GM12878 (cell line): ENCODE data around the gene ABHD14A. TPM values are rescaled to one million over a fixed set of nuclear protein-coding genes. Genes with fewer than 3 reads are reported as not detected.
A peak's percentile ranks its signal among the peaks of the same experiment; 100 is the strongest.

Source experiments
- ATAC-seq: fragments of 200-7000 bp; cut with Tn5 transposase; 3 replicates; pipeline ENCODE4 v1.9.1; 2020; ENCODE audit warnings: mild to moderate bottlenecking, moderate library complexity
- BruUV-seq: library from RNA; stranded (reverse); fragments of 400-500 nt; replicated peaks from 2 replicates; lab custom pipeline; 2021; lab: Mats Ljungman, UMichigan
- CTCF ChIA-PET: fragments of 300-600 bp; sonication (Branson Sonifier 250); formaldehyde crosslinking; extraction: SDS; loops from one replicate; lab custom pipeline; 2021; ENCODE audit warnings: inconsistent platforms; lab: Yijun Ruan, JAX
- POLR2A ChIA-PET: fragments of 350-600 bp; formaldehyde crosslinking; extraction: SDS; loops from one replicate; lab custom pipeline; 2021; ENCODE audit warnings: inconsistent platforms; lab: Charles Lee
- RAD21 ChIA-PET: fragments of 300-600 bp; sonication (Branson Sonifier 250); formaldehyde crosslinking; loops from one replicate; lab custom pipeline; 2023; ENCODE audit warnings: antibody characterized with exemption; ENCODE audit not compliant: unreplicated experiment; lab: Charles Lee
- SMC1A ChIA-PET: fragments of 300-600 bp; sonication (Branson Sonifier 250); formaldehyde crosslinking; loops from one replicate; lab custom pipeline; 2023; ENCODE audit not compliant: unreplicated experiment, uncharacterized antibody; lab: Charles Lee
- DNase-seq: peaks from one replicate; pipeline ENCODE4 v3.0.0-alpha.2; 2011; ENCODE audit warnings: low read depth, low spot score
- FAIRE-seq: peaks from 3 replicates; lab custom pipeline; 2011; peaks lifted over from hg19 to GRCh38; lab: Jason Lieb, UNC
- H2AFZ ChIP-seq: 2 replicates; pipeline ENCODE4 v1.6.0; 2011; ENCODE audit warnings: low read depth, low read length, control low read depth; ENCODE audit not compliant: control insufficient read depth
- H3K27ac ChIP-seq: 2 replicates; pipeline ENCODE4 v1.5.1; 2011; ENCODE audit warnings: control low read depth; ENCODE audit not compliant: control insufficient read depth, insufficient read depth
- H3K27me3 ChIP-seq, 2 experiments: replicated peaks in 1 of 2; 2 replicates each; pipeline versions ENCODE4 v1.6.0 to v1.6.1; 2011; ENCODE audit warnings: low read length in 1 of 2; ENCODE audit not compliant: control insufficient read depth in 2 of 2, insufficient read depth in 2 of 2
- H3K36me3 ChIP-seq, 2 experiments: 2 replicates each; pipeline ENCODE4 v1.5.1; 2011; ENCODE audit warnings: low read length in 1 of 2; ENCODE audit not compliant: control insufficient read depth in 2 of 2, insufficient read depth in 2 of 2
- H3K4me1 ChIP-seq: 2 replicates; pipeline ENCODE4 v1.6.1; 2011; ENCODE audit warnings: mild to moderate bottlenecking, low read length, moderate library complexity, mixed read lengths; ENCODE audit not compliant: control insufficient read depth, insufficient read depth
- H3K4me2 ChIP-seq: 2 replicates; pipeline ENCODE4 v1.6.0; 2011; ENCODE audit warnings: control low read depth; ENCODE audit not compliant: control insufficient read depth, insufficient read depth
- H3K4me3 ChIP-seq: fragments of 200-600 bp; sonication (generic); 2 replicates; pipeline ENCODE4 v1.5.1; 2016
- H3K79me2 ChIP-seq: 2 replicates; pipeline ENCODE4 v1.6.0; 2011; ENCODE audit warnings: low read length; ENCODE audit not compliant: control insufficient read depth, insufficient read depth
- H3K9ac ChIP-seq: 2 replicates; pipeline ENCODE4 v1.8.0; 2011; ENCODE audit warnings: low read length, control low read depth, mixed read lengths; ENCODE audit not compliant: control insufficient read depth, insufficient read depth
- H3K9me3 ChIP-seq: replicated peaks from 3 replicates; pipeline ENCODE4 v1.5.1; 2011; ENCODE audit warnings: mild to moderate bottlenecking, low read length; ENCODE audit not compliant: control insufficient read depth, insufficient read depth
- H4K20me1 ChIP-seq: 2 replicates; pipeline ENCODE4 v1.6.0; 2011; ENCODE audit not compliant: control insufficient read depth, insufficient read depth
- BCL11A ChIP-seq: IDR thresholded peaks from 2 replicates; pipeline ENCODE4 v1.6.1; 2011; ENCODE audit warnings: low read depth, low read length
- MTA3 ChIP-seq: IDR thresholded peaks from 2 replicates; pipeline ENCODE4 v1.6.1; 2012; ENCODE audit warnings: low read length, inconsistent platforms, borderline replicate concordance
- NFYA ChIP-seq: IDR thresholded peaks from 2 replicates; pipeline ENCODE4 v1.6.1; 2011; ENCODE audit warnings: low read depth, mild to moderate bottlenecking, low read length, improper control_type of control experiment, borderline replicate concordance
- PML ChIP-seq: IDR thresholded peaks from 2 replicates; pipeline ENCODE4 v1.6.1; 2012; ENCODE audit warnings: low read length, inconsistent platforms
- RELB ChIP-seq: fragments of 450-650 bp; IDR thresholded peaks from 2 replicates; pipeline ENCODE4 v1.6.1; 2017; ENCODE audit warnings: low read depth, mild to moderate bottlenecking, moderate library complexity
- ZNF384 ChIP-seq: IDR thresholded peaks from 2 replicates; pipeline ENCODE4 v1.6.1; 2012; ENCODE audit warnings: low read depth, mild to moderate bottlenecking, low read length, improper control_type of control experiment, borderline replicate concordance
- whole genome bisulfite sequencing: methylation state at CpG from one replicate; pipeline ENCODE4 v1.1.6; 2016; ENCODE audit warnings: low lambda C conversion rate; ENCODE audit not compliant: insufficient replicate concordance, insufficient coverage; ENCODE audit errors: missing lambda C conversion rate; 5-methylcytosine and 5-hydroxymethylcytosine counted together
- in situ Hi-C: fragments of 300-500 bp; cut with MboI; formaldehyde crosslinking; loops from 9 replicates; pipeline ENCODE4 v1.14.3; 2018; ENCODE audit warnings: mixed read lengths
- intact Hi-C: fragments of 100-400 bp; cut with micrococcal nuclease; formaldehyde crosslinking; loops from one replicate; pipeline ENCODE4 v1.14.2; 2022; ENCODE audit not compliant: unreplicated experiment
- polyA plus RNA-seq, 11 experiments: library from polyadenylated mRNA; depleted of rRNA in 4 of 11; unstranded in 6 of 11; stranded (reverse) in 5 of 11; fragments of >200 nt; fragmentation: Nextera tagmentation in 4 of 11; fragmentation: Illumina TruSeq in 1 of 11; extraction: Ambion mirVana in 4 of 11; extraction: Trizol in 1 of 11; gene quantifications; 1 replicate in 1 of 11; 2 replicates in 10 of 11; pipeline versions ENCODE4 v1.2.1 to v1.2.3, GENCODE V29; 2011 to 2016; ENCODE audit warnings: inconsistent platforms in 2 of 11, missing spikeins in 2 of 11, low read depth in 1 of 11
- total RNA-seq, 4 experiments: library from RNA; depleted of rRNA in 3 of 4; stranded (reverse); fragments of >200 nt in 3 of 4; fragmentation: Illumina TruSeq in 1 of 4; extraction: Trizol in 1 of 4; gene quantifications; 2 replicates each; pipeline versions ENCODE4 v1.2.1 to v1.2.3, GENCODE V29; 2013 to 2021

ABHD14A gene
- total and polyA plus RNA-seq, 10 of the 15 experiments (the other 5 are each of a cell fraction or from before 2014, with no cell fraction given): 1.2 to 27.0 (median 7.9) TPM

GRCh38 chr3:51966486-51966885 is 8.4 kb upstream of the ABHD14A start:
- FAIRE-seq (no peak), DNase-seq (no peak), ATAC-seq (no peak)
- no peak overlapping the region for H3K9ac ChIP-seq
- H2AFZ ChIP-seq: no peak overlapping the region; the same call in 1 of the 2 replicates
- intact Hi-C loops (no loop called here), in situ Hi-C loops (no loop called here)
- WGBS: 89% methylated on average over 5 of the region's 5 CpGs
- H3K4me3 ChIP-seq: peak overlapping the region; percentile 61; the same call in 1 of the 2 replicates
- TF ChIP-seq NFYA (no peak), PML (no peak), BCL11A (no peak), RELB (no peak), ZNF384 (no peak), MTA3 (no peak)
- POLR2A ChIA-PET: no interaction called here
- H4K20me1 ChIP-seq: no peaks in the 10 kb centered on the region
- BruUV-seq: no TSS peak
- CTCF ChIA-PET: no interaction called here
- H3K4me2 ChIP-seq: peak overlapping the region; percentile 85
- no peaks in the 10 kb centered on the region; a peak in 2 of 4 replicates for H3K27me3 ChIP-seq
- RAD21 ChIA-PET: no interaction called here
- SMC1A ChIA-PET: no interaction called here
- no peak overlapping the region for H3K27ac ChIP-seq
- H3K9me3 ChIP-seq: no peaks in the 10 kb centered on the region
- H3K36me3 ChIP-seq: no peaks in the 10 kb centered on the region
- peaks cover 6% of the 10 kb centered on the region; the same call in 1 of the 2 replicates for H3K4me1 ChIP-seq
- H3K79me2 ChIP-seq: no peaks in the 10 kb centered on the region
